GM21723 (cell line): ENCODE results near the gene ORC3.
"Not testable (repeated sequence)": the region's sequence is repeated elsewhere in the genome, so short reads cannot be mapped to it uniquely, and the experiment has no call there.

Experiments used
- ATAC-seq: cut with Tn5 transposase; IDR thresholded peaks from one replicate; pipeline ENCODE4 v1.9.1; 2021; ENCODE audit warnings: mild to moderate bottlenecking, moderate library complexity; ENCODE audit not compliant: unreplicated experiment

Gene ORC3

DNA sequence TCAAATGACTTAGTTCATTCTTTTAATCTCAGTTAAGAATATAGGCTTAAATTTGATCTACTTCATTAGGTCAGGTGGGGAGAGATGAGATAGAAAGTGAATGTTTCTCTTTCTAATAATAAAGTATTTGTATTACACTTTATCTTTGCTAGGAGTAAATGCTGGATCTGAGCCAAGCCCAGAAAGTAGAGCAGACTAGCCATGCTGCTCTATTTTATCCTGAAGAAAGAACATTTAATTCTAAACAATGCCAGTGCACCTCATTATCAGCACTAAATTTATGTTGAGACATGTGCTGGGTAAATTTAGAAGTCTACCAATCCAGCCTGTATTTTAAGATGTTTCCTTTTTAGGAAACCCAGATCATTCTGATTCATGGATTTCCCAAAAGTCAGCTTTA, 68.6 kb downstream of the ORC3 start:
- ATAC-seq, result no peak

DNA sequence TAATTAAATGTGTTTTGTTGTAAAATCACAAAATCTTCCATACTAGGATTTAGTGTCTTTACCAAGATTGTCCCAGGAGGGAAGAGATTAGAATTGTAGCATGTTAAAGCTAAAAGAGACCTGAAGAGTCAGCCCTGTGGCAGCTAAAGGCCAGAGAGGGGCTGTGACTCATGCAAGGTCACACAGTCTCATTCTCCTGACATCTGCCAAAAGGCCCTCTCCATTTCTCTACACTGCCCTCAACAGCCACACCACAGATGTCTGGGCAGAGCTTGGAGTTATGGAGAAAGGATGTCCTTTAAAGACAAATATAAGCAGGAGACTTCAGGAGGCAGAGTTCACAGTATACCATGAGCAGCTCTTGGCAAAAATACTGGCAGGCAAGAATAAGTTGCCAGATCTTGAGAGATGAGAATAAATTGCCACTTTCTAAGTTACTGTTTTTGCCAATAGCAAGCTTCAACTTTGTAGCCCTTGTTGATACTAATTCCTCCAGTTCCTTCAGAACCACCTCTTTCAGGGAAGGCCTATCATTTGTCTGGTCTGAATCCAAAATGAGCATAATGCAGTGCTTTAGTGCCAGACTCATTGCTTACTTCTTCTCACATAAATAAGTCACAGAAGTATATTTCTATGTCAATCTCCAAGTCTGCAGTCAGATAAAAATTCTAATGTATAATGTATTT, 70.4 kb downstream of the ORC3 start:
- ATAC-seq, result no peak

GRCh38 chr6:87661016-87661415, 71.1 kb downstream of the ORC3 start:
- no peak for ATAC-seq

GRCh38 chr6:87661503-87661902, 71.6 kb downstream of the ORC3 start:
- no peak for ATAC-seq

GRCh38 chr6:87663434-87663833, 73.5 kb downstream of the ORC3 start:
- no peak for ATAC-seq

GRCh38 chr6:87664921-87665485, 75.1 kb downstream of the ORC3 start:
- no peak for ATAC-seq

DNA sequence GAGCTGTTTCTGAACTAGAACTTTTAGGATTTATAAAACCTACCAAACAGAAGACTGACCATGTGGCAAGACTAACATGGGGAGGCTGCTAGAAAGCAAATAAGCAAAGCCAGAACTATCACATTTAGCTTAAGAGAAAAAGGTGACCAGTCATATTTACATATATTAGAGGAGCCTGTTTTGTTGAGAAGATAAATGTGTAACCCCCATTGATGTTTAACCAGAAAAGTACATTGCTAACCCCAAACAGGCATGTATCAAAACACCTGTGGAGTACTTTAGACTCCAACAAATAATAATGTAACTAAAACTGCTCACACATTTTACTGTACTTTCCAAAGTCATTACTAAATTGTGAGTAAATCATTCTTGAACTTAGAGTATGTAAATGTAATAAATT, 77.1 kb downstream of the ORC3 start:
- ATAC-seq, result no peak

DNA sequence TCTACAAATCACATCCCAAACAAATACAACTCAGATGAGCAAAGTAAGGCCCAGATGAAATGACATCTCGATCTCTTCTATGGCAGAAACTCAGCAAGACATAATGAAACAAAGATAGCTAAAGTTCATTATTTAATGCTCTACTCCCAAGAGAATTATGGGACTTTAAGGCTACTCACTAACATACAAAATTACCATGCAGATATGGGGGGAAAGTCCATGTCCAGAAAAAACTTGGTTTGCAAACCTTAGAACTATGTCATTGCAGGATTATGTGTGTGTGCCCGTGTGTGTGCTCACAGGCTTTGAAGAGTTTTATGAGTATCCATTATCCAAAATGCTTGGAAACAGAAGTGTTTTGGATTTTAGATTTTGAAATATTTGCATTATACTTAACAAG, 78.1 kb downstream of the ORC3 start:
- ATAC-seq, result no peak

- ATAC-seq, result no peak
Measured at GRCh38 chr6:87669051-87669450, 79.1 kb downstream of the ORC3 start.

- no peak for ATAC-seq
Measured at GRCh38 chr6:87670707-87671106, 80.8 kb downstream of the ORC3 start.

DNA sequence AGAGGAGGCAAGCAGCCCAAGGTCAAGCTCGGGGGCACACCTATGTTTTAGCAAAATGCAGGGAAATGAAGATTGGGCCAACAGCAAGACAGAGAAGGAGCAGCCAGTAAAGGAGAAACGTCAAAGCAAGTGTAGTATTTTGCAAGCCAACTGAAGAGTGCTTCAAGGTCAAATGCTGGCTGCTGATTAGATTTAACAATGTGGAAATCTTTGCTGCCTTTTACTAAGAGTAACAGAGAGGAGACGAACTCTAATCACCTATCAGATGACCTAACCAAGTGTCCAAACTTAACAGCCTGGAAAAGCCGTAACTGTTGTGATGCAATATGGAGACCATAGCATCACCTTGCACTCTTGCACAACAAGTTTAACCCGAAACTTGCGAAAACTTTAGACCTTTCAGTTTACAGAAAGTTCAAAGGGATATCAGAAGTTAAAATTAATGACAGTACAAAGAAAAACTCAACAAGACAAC, 81.7 kb downstream of the ORC3 start:
- no peak for ATAC-seq

GRCh38 chr6:87672641-87673040, 82.7 kb downstream of the ORC3 start:
- ATAC-seq, result no peak

DNA sequence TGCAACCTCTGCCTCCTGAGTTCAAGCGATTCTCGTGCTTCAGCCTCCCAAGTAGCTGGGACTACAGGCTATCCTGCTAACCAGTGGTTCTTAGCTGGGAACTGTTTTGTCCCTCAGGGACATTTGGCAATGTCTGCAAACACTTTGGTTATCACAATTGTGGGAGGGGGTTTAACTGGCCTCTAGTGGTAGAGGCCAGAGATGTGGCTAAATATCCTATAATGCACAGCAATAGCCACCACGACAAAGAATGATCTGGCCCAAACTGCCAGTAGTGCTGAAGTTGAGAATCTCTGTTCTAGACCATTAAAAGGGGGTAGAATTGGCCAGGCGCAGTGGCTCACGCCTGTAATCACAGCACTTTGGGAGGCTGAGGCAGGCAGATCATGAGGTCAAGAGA, 83.3 kb downstream of the ORC3 start:
- no peak for ATAC-seq

DNA sequence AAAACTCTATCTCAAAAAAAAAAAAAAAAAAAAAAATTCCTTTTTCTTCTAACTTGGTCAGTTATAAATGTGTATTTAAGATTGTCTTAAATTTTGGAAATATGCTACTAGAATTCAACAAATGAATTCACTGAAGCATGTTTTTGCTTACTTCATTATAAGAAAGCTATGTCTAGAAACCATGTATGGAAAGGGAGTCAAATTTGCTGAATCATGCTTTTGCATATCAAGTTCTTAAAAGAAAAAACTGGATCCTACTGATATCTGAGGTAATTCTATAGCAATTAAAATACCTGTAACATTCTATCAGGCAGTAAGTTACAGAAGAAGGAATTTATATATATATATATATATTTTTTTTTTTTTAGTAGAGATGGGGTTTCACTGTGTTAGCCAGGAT, 84.4 kb downstream of the ORC3 start:
- ATAC-seq, result no peak

DNA sequence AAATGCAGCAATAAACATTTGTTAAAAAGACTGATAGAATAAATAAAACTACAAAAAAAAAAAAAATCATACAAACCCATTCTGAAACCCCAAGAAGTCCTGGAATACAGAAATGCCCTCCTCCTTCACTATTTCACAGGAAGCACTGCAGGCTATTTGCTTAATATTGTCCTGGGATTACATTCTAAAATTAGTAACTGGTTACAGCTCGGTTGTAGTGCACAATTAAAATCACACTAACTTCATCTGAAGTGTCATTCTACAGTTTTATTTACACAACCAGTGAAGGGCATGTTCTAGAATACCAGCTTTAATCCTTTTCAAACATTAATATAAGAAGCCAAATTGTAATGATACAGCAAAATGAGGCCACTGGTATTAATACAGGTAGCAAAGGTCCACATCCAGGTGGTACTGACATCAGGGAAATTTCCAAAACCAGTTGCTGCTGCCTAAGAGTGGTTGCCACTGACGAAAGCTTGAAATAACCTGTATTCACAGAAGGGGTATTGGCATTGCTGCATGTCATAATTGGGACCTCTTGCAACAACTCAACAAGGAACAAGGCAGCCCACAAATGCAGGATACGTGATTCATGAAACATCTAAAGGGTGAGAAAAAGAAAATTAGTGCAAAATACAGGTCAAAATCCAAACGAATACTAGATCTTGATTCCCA, 85.2 kb downstream of the ORC3 start:
- ATAC-seq, result no peak

DNA sequence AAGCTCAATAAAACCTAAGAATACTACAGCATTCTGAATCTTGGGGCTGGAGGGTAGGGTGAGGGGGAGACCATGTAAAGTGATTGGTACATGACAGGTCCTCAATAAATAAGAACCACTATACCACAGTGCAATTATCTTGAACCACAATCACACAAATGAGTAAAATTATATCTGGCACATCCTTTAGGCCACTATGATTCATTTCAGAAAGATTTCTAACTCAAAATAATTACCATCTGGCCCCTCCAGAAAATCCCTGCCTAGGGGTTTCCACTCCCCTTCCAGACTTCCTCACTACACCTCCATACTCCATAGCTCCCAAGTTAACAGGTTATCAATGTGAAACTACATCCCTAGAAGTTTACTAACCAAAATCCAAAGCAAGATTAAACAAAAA, 92.4 kb downstream of the ORC3 start:
- no peak for ATAC-seq

- no peak for ATAC-seq
Measured at GRCh38 chr6:87683890-87684289, 94.0 kb downstream of the ORC3 start.

DNA sequence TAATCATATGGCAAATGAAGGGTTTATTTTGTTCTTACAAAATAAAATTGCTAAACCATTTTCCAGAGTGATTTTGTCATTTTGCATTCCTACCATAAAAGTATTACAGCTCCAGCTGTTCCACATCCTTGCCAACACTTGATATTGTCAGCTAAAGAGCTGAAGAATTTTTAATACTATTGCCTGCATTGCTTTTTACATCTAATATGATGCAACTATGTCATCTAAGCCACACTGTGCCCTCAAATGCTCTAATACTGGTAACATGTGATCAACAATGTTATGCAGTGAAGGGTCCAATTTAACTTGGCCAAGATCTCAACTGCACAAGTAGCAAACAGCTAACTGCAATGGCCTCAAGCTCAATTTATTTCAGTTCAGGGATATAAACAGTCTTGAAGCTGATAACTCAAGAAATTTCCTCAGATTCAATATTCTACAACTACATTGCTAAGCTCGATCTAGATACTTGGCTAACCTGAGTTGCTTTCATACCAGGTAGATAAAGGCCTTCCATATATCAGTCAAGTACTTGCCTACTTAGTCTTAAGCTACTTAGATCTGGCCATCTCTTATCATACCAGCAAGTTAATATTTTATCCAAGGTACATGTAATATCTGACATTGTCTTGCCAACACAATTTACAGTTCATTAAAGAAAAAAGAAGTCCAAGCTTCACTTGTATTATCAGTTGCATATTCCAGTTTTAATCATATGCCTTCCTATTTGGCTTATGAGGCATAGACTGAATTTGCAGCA, 95.1 kb downstream of the ORC3 start:
- no peak for ATAC-seq

DNA sequence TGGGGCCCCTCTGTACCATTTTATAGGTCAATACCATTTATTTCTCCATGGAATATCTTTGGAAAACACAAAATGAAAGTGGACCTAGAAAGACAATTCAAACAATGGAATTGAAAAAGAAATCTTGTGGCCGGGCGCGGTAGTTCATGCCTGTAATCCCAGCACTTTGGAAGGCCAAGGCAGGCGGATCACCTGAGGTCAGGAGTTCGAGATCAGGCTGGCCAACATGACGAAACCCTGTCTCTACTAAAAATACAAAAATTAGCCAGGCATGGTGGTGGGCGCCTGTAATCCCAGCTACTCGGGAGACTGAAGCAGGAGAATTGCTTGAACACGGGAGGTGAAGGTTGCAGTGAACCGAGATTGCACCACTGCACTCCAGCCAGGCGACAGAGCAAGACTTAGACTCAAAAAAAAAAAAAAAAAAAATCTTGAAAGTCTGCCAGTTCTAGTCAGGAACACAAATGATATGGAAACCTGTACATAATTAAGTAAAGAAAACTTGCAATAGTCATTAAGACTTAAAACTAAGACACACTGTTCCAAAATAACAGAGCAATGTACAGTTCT, 96.8 kb downstream of the ORC3 start:
- ATAC-seq, result not testable (repeated sequence)

DNA sequence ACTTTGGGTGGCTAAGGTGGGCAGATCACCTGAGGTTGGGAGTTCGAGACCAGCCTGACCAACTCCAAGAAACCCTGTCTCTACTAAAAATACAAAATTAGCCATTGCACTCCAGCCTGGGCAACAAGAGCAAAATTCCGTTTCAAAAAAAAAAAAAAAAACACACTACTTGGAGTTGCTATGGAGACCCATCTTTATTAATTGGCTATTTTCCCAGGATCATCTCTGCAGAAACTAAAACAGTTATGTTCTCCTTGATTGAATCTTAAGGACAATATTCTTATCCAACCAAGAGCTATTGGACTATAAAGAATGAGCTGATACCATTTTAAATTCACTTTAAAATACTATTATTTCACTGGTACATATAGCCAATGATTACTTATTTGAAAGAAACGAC, 97.4 kb downstream of the ORC3 start:
- no peak for ATAC-seq

DNA sequence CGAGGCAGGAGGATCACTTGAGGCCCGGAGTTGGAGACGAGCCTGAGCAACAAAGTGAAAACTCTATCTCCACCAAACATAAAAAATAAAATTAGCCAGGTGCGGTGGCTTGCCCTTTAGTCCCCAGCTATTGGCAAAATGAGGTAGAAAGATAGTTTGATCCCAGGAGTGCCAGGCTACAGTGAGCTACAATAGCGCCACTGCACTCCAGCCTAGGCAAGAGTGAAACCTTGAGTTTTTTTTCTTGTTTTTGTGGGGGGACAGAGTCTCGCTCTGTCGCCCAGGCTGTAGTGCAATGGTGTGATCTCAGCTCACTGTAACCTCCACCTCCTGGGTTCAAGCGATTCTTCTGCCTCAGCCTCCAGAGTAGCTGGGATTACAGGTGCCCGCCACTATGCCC, 98.0 kb downstream of the ORC3 start:
- not testable (repeated sequence) for ATAC-seq
